PFSK-1 (cell line): Measurements from ENCODE around the gene ZFYVE16.

Source experiments
- FOXP2 ChIP-seq: optimal IDR thresholded peaks from 2 replicates; pipeline ENCODE3; 2011; ENCODE audit warnings: borderline replicate concordance, control low read depth, inconsistent platforms; ENCODE audit not compliant: insufficient read depth; ENCODE audit errors: extremely low read length, extremely low read depth
- POLR2AphosphoS5 ChIP-seq: IDR thresholded peaks from 2 replicates; pipeline ENCODE4 v1.6.1; 2012; ENCODE audit warnings: low read depth, mild to moderate bottlenecking, control low read depth, low read length, moderate library complexity
- SIN3A ChIP-seq: IDR thresholded peaks from 2 replicates; pipeline ENCODE4 v1.6.1; 2012; ENCODE audit warnings: mild to moderate bottlenecking, low read length, moderate library complexity, borderline replicate concordance; ENCODE audit not compliant: insufficient read depth
- TAF1 ChIP-seq: IDR thresholded peaks from 2 replicates; pipeline ENCODE4 v1.6.1; 2012; ENCODE audit warnings: low read length, control low read depth, borderline replicate concordance; ENCODE audit not compliant: insufficient read depth
- TF ChIP-seq, protein P1 (sequence below), 2 experiments: IDR thresholded peaks; 2 replicates each; pipeline versions ENCODE4 v1.6.1 to v1.8.0; 2011 to 2012; ENCODE audit warnings: low read depth in 2 of 2, low read length in 2 of 2, control low read depth in 1 of 2, inconsistent platforms in 1 of 2, mild to moderate bottlenecking in 1 of 2, moderate library complexity in 1 of 2; ENCODE audit not compliant: insufficient read depth in 1 of 2

ZFYVE16 gene

DNA sequence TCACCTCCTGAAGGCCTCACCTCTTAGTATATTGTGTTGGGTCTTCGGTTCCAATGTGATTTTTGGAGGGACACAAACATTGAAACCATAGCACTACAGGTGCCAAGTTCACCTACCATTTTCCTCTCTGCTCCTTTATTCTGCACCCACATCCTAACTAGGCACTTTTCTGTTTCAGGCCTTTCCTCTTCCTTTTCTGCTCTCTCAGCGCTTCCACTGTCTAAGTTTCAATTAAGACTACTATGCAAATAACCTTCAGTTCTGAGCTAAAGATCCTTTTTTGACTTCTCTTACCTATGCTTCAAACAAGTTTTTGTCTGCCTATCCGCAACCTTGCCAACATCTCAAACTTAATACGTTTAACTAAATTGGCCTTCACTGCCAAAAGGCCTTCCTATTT, 25.4 kb upstream of the ZFYVE16 start:
- TF ChIP-seq FOXP2 (no peak), TAF1 (no peak), POLR2AphosphoS5 (no peak), SIN3A (no peak)
- TF ChIP-seq, protein P1, sequence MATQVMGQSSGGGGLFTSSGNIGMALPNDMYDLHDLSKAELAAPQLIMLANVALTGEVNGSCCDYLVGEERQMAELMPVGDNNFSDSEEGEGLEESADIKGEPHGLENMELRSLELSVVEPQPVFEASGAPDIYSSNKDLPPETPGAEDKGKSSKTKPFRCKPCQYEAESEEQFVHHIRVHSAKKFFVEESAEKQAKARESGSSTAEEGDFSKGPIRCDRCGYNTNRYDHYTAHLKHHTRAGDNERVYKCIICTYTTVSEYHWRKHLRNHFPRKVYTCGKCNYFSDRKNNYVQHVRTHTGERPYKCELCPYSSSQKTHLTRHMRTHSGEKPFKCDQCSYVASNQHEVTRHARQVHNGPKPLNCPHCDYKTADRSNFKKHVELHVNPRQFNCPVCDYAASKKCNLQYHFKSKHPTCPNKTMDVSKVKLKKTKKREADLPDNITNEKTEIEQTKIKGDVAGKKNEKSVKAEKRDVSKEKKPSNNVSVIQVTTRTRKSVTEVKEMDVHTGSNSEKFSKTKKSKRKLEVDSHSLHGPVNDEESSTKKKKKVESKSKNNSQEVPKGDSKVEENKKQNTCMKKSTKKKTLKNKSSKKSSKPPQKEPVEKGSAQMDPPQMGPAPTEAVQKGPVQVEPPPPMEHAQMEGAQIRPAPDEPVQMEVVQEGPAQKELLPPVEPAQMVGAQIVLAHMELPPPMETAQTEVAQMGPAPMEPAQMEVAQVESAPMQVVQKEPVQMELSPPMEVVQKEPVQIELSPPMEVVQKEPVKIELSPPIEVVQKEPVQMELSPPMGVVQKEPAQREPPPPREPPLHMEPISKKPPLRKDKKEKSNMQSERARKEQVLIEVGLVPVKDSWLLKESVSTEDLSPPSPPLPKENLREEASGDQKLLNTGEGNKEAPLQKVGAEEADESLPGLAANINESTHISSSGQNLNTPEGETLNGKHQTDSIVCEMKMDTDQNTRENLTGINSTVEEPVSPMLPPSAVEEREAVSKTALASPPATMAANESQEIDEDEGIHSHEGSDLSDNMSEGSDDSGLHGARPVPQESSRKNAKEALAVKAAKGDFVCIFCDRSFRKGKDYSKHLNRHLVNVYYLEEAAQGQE (IDR thresholded peaks at IDR 0.05; ENCODE audit: insufficient read depth in 1 of 2, low read depth in 2 of 2, low read length in 2 of 2), result no peak

DNA sequence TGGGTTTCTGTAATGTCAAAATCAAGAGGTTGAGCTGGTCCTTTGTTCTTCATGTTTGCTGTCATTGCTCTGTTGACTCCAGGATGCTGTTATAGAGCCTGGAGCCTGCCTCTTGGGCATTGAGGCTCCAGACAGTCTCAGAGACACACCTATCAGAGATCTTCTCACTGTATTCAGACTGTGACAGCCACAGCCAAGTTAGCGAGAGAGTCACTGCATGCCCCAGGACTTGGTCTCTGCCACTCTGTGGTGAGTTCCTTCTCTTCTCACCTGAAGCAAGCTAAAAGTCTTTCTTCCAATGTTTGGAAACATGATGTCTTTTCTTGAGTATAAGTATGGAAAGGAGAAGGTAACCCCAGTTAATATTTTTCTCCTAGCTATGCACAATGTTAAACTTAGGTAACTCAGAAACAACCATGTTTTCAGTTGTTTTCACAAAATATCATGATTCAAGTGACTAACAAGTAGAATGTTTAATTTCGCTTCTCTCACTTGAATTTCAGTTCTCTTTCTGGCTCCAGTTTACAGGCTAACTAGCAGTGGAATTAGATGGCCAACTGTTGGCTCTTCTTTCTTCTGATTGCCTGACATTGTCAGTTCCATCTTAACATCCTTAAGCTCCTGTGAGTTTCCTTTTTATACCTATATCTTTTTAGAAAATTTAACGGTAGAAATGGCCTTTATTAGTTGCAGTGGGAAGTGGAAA, 20.6 kb upstream of the ZFYVE16 start:
- TF ChIP-seq TAF1, result no peak
- TF ChIP-seq, protein P1 (IDR thresholded peaks at IDR 0.05; ENCODE audit: insufficient read depth in 1 of 2, low read depth in 2 of 2, low read length in 2 of 2), result no peak
- no peak for TF ChIP-seq POLR2AphosphoS5
- no peak for TF ChIP-seq FOXP2

DNA sequence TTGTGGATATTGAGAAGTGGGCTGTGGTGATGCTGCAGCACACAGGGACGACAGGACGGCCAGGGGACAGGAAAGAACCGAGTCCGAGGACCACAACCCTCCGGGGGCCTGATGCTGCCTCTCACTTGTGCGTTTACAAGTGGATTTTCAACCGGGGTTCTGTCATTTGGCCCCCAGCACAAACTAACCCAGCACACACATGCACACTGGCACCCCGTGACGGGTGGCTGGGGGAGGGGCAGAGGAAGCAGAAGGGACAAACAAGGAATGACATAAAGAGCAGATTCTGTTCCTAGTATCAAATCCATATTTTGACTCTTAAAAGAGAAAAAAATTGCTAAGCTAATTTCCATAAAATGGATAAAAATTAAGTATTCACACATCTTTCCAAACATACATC, 18.3 kb upstream of the ZFYVE16 start:
- TF ChIP-seq, protein P1 (IDR thresholded peaks at IDR 0.05; ENCODE audit: insufficient read depth in 1 of 2, low read depth in 2 of 2, low read length in 2 of 2), result no peak

DNA sequence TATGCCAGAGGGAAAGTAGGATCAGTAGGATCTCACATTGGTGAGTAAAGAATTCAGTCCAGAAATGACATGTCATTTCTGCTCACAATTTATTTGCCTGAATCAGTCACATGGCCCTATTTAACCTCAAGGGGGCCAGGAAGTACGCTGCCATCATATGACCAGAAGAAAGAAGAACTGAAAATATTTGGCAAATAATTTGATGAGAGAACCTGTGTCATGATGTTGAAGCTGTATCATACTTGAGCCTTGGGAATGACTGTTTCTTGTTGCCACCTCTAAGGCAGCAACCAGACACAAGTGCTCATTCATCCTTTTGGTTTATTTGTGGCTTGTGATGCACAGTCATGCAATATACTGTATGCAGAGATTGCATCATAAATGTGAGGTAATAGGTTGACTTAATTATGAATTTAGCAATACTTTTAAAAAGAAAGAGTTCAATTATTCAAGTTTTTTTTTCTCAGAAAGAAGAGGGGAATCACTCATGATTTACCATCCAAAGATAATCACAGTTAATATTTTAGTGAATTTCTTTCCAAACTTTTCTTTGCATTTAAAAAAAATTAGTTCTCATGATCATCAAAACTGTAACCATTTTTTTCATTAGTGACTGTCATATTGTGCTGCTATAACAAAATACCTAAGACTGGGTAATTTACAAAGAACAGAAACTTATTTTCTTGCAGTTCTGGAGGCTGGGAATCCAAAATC, 8.2 kb upstream of the ZFYVE16 start:
- TF ChIP-seq, protein P1 (IDR thresholded peaks at IDR 0.05; ENCODE audit: insufficient read depth in 1 of 2, low read depth in 2 of 2, low read length in 2 of 2), result no peak
- TF ChIP-seq FOXP2 (no peak), TAF1 (no peak), SIN3A (no peak), POLR2AphosphoS5 (no peak)

DNA sequence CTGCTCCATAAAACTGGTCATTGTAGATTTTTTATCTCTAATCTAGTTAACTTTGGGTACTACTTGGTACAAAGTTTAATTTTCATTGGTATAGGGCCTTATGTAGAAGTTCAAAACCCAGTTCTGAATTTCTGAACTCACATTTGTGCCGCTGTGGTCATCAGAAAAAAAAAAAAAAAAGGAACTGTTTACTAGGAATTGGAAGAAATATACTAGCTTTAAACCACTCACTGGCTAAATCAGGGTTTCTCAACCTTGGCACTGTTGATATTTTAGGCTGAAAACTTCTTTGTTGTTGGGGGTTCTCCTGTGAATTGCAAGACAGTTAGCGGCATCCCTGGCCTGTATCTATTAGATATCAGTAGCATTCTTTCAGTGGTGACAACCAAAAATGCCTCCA, 4.1 kb upstream of the ZFYVE16 start:
- TF ChIP-seq POLR2AphosphoS5 (no peak), FOXP2 (no peak), TAF1 (no peak), SIN3A (no peak)
- TF ChIP-seq, protein P1 (IDR thresholded peaks at IDR 0.05; ENCODE audit: insufficient read depth in 1 of 2, low read depth in 2 of 2, low read length in 2 of 2), result no peak
